ENCODE results near the gene CCDC117.

DNA sequence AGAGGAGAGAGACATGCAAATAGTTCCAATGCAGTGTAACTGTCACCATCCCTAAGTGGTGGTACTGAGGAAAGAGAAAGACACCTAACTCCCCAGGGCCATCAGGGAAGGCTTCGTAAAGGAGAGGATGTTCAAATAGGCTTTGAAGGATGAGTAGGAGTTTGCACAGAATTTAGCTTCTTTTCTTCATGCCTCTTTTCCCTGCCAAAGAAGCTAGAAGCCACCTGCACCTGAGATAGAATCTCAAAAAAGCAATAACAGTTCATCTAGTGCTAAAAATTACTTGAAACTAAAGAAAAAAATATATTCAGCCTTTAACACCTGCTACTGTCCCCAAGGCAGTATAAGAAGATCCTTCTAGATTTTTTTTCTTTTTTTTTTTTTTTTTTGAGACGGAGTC is 44.6 kb downstream of the CCDC117 start:
- TF ChIP-seq, protein P1, sequence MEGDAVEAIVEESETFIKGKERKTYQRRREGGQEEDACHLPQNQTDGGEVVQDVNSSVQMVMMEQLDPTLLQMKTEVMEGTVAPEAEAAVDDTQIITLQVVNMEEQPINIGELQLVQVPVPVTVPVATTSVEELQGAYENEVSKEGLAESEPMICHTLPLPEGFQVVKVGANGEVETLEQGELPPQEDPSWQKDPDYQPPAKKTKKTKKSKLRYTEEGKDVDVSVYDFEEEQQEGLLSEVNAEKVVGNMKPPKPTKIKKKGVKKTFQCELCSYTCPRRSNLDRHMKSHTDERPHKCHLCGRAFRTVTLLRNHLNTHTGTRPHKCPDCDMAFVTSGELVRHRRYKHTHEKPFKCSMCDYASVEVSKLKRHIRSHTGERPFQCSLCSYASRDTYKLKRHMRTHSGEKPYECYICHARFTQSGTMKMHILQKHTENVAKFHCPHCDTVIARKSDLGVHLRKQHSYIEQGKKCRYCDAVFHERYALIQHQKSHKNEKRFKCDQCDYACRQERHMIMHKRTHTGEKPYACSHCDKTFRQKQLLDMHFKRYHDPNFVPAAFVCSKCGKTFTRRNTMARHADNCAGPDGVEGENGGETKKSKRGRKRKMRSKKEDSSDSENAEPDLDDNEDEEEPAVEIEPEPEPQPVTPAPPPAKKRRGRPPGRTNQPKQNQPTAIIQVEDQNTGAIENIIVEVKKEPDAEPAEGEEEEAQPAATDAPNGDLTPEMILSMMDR (IDR thresholded peaks at IDR 0.05): no peak
- no peak for TF ChIP-seq POLR2A (IDR thresholded peaks at IDR 0.05)
- no peak for TF ChIP-seq POLR2AphosphoS5 (IDR thresholded peaks at IDR 0.05)
